GM12875 (cell line): ENCODE measurements around the gene GLMP.

Experiments
- H3K4me3 ChIP-seq: one replicate; pipeline ENCODE4 v1.5.1; 2011; ENCODE audit warnings: low read depth, low read length, control low read depth
- TF ChIP-seq, protein P1 (sequence below): IDR thresholded peaks from 2 replicates; pipeline ENCODE4 v1.5.1; 2011; ENCODE audit warnings: low read depth, mild to moderate bottlenecking, control low read depth, inconsistent platforms, low read length, moderate library complexity, borderline replicate concordance; ENCODE audit not compliant: insufficient read depth

The GLMP gene

DNA sequence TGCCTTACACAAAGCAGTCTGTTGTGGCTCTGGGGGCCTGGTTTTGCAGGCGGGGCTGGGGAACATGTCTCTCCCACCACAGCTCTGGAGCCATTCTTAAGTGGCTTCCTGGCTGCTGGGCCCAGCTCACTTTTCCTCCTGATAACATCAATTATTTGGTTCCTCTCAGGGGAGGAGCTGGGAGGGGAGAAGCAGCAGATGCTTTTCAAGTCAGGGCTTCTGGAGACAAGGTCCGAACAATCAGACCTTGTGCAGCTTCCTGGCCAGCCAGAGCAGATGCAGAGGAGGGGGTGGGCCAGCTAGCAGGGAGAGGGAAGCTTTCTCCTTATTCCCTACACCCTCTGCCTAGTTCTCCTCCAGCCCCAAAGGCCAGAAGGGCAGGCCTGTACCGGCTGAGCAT is 44.0 kb downstream of the GLMP start:
- H3K4me3 ChIP-seq, result no peak overlapping the region
- TF ChIP-seq, protein P1, sequence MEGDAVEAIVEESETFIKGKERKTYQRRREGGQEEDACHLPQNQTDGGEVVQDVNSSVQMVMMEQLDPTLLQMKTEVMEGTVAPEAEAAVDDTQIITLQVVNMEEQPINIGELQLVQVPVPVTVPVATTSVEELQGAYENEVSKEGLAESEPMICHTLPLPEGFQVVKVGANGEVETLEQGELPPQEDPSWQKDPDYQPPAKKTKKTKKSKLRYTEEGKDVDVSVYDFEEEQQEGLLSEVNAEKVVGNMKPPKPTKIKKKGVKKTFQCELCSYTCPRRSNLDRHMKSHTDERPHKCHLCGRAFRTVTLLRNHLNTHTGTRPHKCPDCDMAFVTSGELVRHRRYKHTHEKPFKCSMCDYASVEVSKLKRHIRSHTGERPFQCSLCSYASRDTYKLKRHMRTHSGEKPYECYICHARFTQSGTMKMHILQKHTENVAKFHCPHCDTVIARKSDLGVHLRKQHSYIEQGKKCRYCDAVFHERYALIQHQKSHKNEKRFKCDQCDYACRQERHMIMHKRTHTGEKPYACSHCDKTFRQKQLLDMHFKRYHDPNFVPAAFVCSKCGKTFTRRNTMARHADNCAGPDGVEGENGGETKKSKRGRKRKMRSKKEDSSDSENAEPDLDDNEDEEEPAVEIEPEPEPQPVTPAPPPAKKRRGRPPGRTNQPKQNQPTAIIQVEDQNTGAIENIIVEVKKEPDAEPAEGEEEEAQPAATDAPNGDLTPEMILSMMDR, result no peak

DNA sequence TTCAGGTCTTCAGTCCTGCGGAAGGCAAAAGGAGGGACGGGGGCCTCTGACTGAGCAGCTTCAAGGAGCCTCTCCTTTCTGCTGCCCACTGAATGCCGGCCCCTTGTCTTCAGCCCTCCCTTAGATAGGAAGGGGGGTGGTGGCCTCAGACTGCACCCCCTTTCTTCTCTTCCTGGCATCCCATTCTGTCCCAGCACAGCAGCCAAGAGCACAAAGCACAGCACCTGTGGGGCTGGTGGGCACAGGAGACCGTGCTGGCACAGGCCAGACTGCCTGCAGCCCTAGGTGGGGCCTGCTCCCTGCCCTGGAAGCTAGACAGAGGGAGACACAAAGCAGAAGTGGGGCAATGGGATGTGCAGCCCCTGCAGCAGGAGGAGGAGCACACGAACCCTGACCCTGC is 45.9 kb downstream of the GLMP start:
- TF ChIP-seq, protein P1, result no peak
- H3K4me3 ChIP-seq, result no peak overlapping the region

DNA sequence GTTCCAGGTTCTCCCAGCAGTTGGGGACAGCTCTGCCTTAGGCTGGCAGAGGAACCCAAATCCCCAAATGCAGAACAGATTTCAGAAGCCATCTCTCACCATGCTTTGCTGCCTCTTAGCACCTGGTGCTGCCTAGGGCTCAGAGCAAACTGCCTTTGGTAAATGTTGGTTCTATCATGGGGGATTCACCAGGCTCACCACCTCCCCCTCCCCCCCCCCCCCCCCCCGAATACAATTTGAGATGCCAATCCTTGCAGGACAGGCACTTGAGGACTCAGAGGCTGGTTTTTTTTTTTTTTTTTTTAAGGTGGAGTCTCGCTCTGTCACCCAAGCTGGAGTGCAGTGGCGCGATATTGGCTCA is 47.2 kb downstream of the GLMP start:
- H3K4me3 ChIP-seq, result no peak overlapping the region

DNA sequence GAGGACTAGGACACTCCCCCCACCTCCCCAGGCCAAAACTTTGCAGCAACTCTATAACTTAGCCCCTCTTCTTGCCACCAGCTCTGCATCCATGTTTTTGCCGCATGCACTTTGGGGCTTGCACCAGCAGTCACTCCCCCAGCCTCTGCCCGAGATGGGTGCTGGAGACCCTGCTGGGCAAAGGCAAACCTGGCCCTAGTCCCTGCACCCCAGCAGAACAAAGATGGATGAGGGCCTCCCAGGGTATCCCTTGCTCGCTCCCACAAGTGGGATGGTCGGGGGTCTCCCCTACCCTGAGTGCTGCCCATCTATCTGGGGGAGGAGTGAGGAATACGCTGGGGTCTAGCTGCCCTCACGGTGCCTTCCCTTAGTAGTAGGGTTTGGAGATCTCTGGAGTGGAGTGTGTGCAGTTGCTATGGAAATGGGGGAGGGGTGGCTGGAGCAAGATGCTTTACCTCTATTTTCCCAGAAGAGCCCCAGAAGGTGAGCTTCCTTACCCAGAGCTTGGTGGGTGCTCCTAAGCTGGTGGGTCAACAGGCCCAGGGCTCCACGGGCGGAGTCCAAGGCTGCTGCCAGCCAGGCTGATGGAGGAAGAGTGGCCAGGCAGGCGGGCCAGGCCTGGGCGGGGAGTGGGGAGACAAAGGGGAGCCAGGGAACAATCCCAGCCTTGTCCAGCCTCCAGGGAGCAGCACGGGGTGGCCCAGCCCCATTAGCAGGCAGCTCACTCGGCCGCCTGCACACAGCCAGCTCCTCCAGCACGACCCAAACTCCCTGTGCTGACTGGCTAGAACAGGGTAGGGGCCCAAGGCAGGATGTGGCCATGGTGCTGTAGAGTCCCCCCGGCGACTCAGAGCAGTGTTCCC is 47.8 kb downstream of the GLMP start, which contains the start of gene PAQR6:
PAQR6 (minus strand) TSS at position 597 of the 863 bp plus-strand sequence. CDS start 1,325 bp downstream, outside the sequence.
- no peak within 1 kb of the TSS for H3K4me3 ChIP-seq
- TF ChIP-seq, protein P1, result no peak

More for the DNA sequence above, 47.2 kb downstream of the GLMP start:
- TF ChIP-seq, protein P1, result no peak

DNA sequence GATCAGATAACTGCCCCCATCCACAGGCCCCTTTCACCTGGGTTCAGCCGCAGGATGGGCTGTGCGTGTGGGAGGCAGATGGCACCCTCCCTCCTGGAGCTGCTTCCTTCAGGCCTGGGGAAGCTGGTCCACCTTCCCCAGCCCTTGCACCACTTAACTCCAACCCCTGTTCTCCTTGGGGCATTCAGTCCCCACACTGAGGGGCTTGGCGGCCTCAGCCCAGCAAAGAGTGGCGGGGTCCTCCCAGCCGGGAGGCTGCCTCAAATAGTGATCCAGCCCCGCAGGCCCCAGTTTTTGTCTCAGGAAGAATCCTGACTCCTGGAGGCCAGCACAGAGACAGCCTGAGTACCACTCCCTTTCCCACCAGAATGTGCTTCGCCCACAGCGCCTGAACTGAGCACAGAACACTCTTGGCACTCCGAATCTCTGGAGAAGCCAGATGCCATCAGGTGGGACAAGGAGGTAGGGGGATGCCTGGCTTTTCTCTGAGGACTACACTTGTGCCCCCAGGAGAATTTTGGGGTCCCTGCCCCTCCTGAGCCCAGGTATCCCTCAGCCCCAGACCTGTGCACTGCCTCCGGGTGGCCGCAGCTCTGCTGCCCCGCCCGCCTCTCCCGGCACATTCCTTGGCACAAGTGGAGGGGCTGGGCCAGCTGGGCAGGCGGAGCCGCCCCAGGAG is 48.6 kb downstream of the GLMP start:
- TF ChIP-seq, protein P1, result no peak
- no peak overlapping the region for H3K4me3 ChIP-seq

DNA sequence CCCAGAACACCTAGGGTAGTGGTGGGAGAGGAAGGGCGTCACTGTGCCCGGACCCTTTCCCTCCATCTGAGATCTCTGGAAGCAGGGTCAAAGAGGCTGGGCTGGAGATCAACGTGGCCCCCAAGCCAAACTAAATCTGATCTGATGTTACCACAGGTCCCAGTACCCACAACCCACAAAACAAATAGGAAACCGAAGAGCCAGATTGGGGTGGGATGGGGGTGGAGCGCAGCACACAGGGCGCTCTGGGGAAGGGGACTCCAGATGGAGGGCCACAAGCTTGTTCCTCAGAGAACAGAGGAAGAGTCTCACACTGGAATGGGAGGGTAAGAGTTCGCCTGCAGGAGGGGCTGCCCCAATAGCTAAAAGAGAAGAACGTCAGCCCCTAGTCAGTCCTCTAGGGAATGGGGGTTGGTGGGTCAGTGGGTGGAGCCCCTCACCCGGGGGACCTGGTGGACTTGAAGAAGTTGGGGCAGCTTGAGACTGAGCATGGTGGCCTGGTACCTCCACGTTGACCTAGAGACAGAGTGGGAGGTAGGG is 49.2 kb downstream of the GLMP start:
- H3K4me3 ChIP-seq, result no peak overlapping the region
- TF ChIP-seq, protein P1, result no peak
